ENCODE results near the gene KANK2. TPM values are rescaled to one million over a fixed set of nuclear protein-coding genes. Genes with fewer than 3 reads are reported as not detected.

KANK2 gene
- total and polyA plus RNA-seq, 2 of the 4 experiments (the other 2 are of a cell fraction) = 104 to 176 TPM

DNA sequence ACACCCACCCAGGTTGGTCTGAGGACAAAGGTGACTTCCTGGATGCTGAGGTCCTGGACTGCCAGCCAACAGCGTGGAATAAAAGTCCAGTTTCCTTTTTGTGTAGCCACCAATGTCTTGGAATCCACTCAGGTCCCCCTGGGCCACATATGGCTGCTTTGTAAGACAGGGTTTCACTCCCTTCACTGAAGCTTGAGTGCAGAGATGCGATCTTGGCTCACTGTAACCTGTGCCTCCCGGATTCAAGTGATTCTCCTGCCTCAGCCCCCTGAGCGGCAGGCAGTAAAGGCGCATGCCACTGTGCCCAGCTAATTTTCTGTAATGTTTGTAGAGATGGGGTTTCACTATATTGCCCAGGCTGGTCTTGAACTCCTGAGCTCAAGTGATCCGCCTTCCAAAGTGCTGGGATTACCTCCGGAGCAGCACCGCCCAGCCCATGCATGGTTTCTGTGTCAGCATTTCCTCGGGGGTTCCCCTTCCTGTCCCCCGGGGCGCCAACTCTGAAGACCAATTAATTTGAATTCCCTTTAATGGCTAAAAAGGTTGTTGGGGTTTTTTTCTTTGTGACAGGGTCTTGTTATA is 17.5 kb downstream of the KANK2 start:
- Histone ChIP-seq H4K5ac (ENCODE audit: low read depth, low read length) (no peak overlapping the region), H3K9me3 (ENCODE audit: control insufficient read depth, insufficient read depth, low read length) (no peaks in the 10 kb centered on the region), H3K4me1 (ENCODE audit: control insufficient read depth, insufficient read depth, low read length) (0 out of 2 replicates have a peak, but pooled peaks cover 1% of the 10 kb centered on the region), H3K27ac (ENCODE audit: insufficient read depth, low read length) (no peak overlapping the region), H3K56ac (ENCODE audit: extremely low read depth, insufficient read depth, low read length) (no peak overlapping the region), H4K20me1 (ENCODE audit: insufficient read depth, low read length) (peaks cover 6% of the 10 kb centered on the region; the same call in 1 of the 2 replicates), H3K18ac (ENCODE audit: low read depth, low read length) (no peak overlapping the region), H3K27me3 (ENCODE audit: control insufficient read depth, insufficient read depth, low read length) (no peaks in the 10 kb centered on the region), H4K8ac (ENCODE audit: low read depth in 2 of 2, low read length in 2 of 2) (peak overlapping the region in 1 of 2 experiments; percentile 19; a peak in 1 of 4 replicates), H3K4me2 (ENCODE audit: low read depth, low read length) (no peak overlapping the region), H2BK120ac (ENCODE audit: low read depth, low read length) (no peak overlapping the region), H3K9me1 (ENCODE audit: insufficient read depth, low read length) (peaks cover 8% of the 10 kb centered on the region), H3K14ac (replicated peaks; ENCODE audit: low read depth, low read length) (no peak overlapping the region; the same call in 1 of the 2 replicates), H3K23ac (ENCODE audit: low read depth, low read length) (peak overlapping the region; percentile 74; the same call in 1 of the 2 replicates), H3K4ac (ENCODE audit: low read depth, low read length) (peak overlapping the region; percentile 45), H3K9ac (ENCODE audit: low read depth, low read length) (no peak overlapping the region), H3K79me1 (ENCODE audit: low read depth in 1 of 2, low read length in 2 of 2) (peaks cover 47 to 83% of the 10 kb centered on the region in 2 experiments), H2BK20ac (ENCODE audit: low read depth, low read length) (no peak overlapping the region), H2AK9ac (replicated peaks; ENCODE audit: low read depth, low read length, poor library complexity) (no peak overlapping the region), H2AFZ (replicated peaks; ENCODE audit: low read length, poor library complexity) (no peak overlapping the region), H3K4me3 (ENCODE audit: insufficient read depth, low read depth, low read length) (no peak overlapping the region), H4K91ac (ENCODE audit: insufficient read depth, low read depth, low read length) (no peak overlapping the region), H3K36me3 (ENCODE audit: control insufficient read depth, insufficient read depth, low read length) (peaks cover 74% of the 10 kb centered on the region), H2BK15ac (ENCODE audit: low read depth, low read length) (no peak overlapping the region), H2AK5ac (ENCODE audit: low read depth, low read length) (peak overlapping the region; percentile 51; the same call in 1 of the 2 replicates), H2BK5ac (ENCODE audit: low read depth, low read length, poor library complexity, severe bottlenecking) (no peak overlapping the region)
- DNase-seq (no peak), ATAC-seq (ENCODE audit: low read depth) (no peak)
- dilution Hi-C loops (cut with HindIII; ENCODE audit: low sequenced_read_pairs, unreplicated experiment) (no loop called here), intact Hi-C loops (cut with micrococcal nuclease) (no loop called here), in situ Hi-C loops (cut with MboI; ENCODE audit: low sequenced_read_pairs) (no loop called here)
- ChIA-PET CTCF (interaction anchor here (0.6 kb wide), 1 partner anchor 254 kb away, joined by 3 read pairs; no protein-coding TSS in a partner anchor), POLR2A (ENCODE audit: unreplicated experiment) (no interaction called here)
- 100% methylated on average over 1 of the region's 11 CpGs; no CpG with 5 or more reads in 1 of the 2 experiments for WGBS, 2 experiments (ENCODE audit: extremely low coverage in 2 of 2, insufficient read length in 1 of 2)
- no TSS peak for BruUV-seq (replicated peaks)
- TF ChIP-seq MXI1 (IDR thresholded peaks at IDR 0.05; ENCODE audit: borderline replicate concordance, low read depth, low read length) = no peak
- TF ChIP-seq POLR2A (IDR thresholded peaks at IDR 0.05; ENCODE audit: low read depth, low read length) = no peak
- no peak for TF ChIP-seq SMC3 (IDR thresholded peaks at IDR 0.05; ENCODE audit: low read depth, low read length)
- no peak for TF ChIP-seq RCOR1 (IDR thresholded peaks at IDR 0.05; ENCODE audit: insufficient replicate concordance, low read length)
- no peak for TF ChIP-seq MAFK (IDR thresholded peaks at IDR 0.05; ENCODE audit: low read depth, low read length)
- TF ChIP-seq FOS (IDR thresholded peaks at IDR 0.05; ENCODE audit: low read depth, low read length) = no peak
- no peak for TF ChIP-seq BHLHE40 (IDR thresholded peaks at IDR 0.05; ENCODE audit: low read depth, low read length)
- TF ChIP-seq CEBPB (IDR thresholded peaks at IDR 0.05; ENCODE audit: low read depth, low read length) = no peak
- TF ChIP-seq, protein P1, sequence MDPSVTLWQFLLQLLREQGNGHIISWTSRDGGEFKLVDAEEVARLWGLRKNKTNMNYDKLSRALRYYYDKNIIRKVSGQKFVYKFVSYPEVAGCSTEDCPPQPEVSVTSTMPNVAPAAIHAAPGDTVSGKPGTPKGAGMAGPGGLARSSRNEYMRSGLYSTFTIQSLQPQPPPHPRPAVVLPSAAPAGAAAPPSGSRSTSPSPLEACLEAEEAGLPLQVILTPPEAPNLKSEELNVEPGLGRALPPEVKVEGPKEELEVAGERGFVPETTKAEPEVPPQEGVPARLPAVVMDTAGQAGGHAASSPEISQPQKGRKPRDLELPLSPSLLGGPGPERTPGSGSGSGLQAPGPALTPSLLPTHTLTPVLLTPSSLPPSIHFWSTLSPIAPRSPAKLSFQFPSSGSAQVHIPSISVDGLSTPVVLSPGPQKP (IDR thresholded peaks at IDR 0.05; ENCODE audit: borderline replicate concordance, low read depth, low read length) = no peak

Measured in IMR-90 (cell line).